HEK293T (cell line): ENCODE measurements around the gene RGPD5.
"Not testable (repeated sequence)": the region's sequence is repeated elsewhere in the genome, so short reads cannot be mapped to it uniquely, and the experiment has no call there.

Experiments
- BHLHE40 ChIP-seq: fragments of 450-650 bp; IDR thresholded peaks from 2 replicates; pipeline ENCODE4 v1.6.1; 2016; ENCODE audit warnings: mild to moderate bottlenecking, moderate library complexity, borderline replicate concordance
- FOXA1 ChIP-seq: fragments of 450-650 bp; IDR thresholded peaks from 2 replicates; pipeline ENCODE4 v1.6.1; 2016; ENCODE audit warnings: mild to moderate bottlenecking
- FOXK2 ChIP-seq: fragments of 450-650 bp; IDR thresholded peaks from 2 replicates; pipeline ENCODE4 v1.6.1; 2016; ENCODE audit warnings: mild to moderate bottlenecking
- FOXM1 ChIP-seq: fragments of 450-650 bp; IDR thresholded peaks from 2 replicates; pipeline ENCODE4 v1.6.1; 2017; ENCODE audit warnings: mild to moderate bottlenecking, borderline replicate concordance
- NFRKB ChIP-seq: fragments of 450-650 bp; IDR thresholded peaks from 2 replicates; pipeline ENCODE4 v1.6.1; 2016; ENCODE audit warnings: mild to moderate bottlenecking, moderate library complexity
- SP1 ChIP-seq: fragments of 450-650 bp; IDR thresholded peaks from 2 replicates; pipeline ENCODE4 v1.6.1; 2017
- SUZ12 ChIP-seq: fragments of 450-650 bp; IDR thresholded peaks from 2 replicates; pipeline ENCODE4 v1.6.1; 2016; ENCODE audit warnings: mild to moderate bottlenecking
- TARDBP ChIP-seq: fragments of 450-650 bp; IDR thresholded peaks from 2 replicates; pipeline ENCODE4 v1.6.1; 2016
- ZNF384 ChIP-seq: fragments of 450-650 bp; IDR thresholded peaks from 2 replicates; pipeline ENCODE4 v1.6.1; 2016
- TF ChIP-seq, protein P1 (sequence below): fragments of 450-650 bp; IDR thresholded peaks from 2 replicates; pipeline ENCODE4 v1.6.1; 2016

DNA sequence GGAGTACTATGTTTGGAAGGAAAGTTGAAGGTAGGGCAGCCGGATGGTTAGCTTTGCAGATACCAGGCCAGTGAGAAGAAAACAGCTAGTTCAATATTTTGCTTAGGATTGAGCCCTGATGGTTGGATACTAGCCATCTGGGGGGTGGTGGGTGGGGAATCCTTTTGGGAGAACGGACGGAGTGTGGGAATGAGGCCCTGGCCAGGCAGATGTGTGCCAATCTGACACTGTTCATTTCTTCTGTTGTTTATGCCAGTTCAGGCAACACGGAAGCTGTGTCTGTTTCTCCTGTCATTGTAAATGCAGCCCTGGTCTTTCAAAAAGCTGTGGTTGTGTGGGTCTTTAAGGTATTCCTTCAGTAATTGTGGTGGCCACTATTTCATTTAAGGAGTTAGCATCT, 96.9 kb downstream of the RGPD5 start:
- not testable (repeated sequence) for TF ChIP-seq TARDBP, SUZ12, SP1, FOXA1, FOXK2, FOXM1, NFRKB, BHLHE40, ZNF384
- TF ChIP-seq, protein P1, sequence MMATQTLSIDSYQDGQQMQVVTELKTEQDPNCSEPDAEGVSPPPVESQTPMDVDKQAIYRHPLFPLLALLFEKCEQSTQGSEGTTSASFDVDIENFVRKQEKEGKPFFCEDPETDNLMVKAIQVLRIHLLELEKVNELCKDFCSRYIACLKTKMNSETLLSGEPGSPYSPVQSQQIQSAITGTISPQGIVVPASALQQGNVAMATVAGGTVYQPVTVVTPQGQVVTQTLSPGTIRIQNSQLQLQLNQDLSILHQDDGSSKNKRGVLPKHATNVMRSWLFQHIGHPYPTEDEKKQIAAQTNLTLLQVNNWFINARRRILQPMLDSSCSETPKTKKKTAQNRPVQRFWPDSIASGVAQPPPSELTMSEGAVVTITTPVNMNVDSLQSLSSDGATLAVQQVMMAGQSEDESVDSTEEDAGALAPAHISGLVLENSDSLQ, result not testable (repeated sequence)
